Ecto neural progenitor cell (in vitro differentiated cells): ENCODE results near the gene PAXX.
"Not testable (repeated sequence)": the region's sequence is repeated elsewhere in the genome, so short reads cannot be mapped to it uniquely, and the experiment has no call there.

Experiments used
- DNase-seq: peaks from one replicate; pipeline ENCODE4 v3.0.0-alpha.2; 2018; ENCODE audit warnings: low spot score

PAXX gene

DNA sequence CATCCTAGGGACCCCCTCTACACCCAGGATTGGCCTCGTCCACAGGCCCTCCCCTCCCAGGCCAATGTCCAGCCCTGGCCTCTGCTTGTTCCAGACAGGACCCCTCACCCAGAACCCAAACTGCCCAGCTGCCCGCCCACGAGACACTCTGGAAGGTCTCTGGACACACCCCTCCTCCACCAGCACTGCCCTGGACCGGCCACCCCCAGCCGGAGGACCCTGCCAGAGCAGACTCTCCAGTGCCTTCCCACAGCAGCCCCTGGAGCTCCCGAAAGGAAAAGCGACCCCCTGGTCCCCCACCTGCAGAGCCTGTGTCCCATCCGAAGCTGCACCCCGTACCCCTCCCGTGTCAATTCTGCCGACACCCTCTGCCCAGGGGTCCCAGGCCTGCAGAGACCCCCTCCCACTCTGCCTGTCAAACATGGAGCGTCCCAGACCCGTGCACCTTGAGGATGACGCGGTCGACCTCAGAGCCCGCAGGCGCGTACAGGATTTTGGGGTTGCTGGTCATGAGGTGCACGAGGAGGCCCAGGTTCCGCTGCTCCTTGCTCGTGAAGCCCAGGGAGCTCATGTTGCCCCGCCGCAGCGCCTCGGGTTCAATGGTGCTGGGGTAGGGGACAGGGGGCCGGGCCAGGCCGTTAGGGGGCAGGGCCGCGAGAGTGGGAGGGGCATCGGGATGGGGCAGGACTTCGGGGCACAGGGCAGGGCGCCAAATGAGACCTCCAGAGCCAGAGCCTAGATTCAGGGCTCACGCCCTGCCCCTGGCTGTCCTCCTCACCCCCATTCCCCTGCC, 27.9 kb downstream of the PAXX start:
- no peak for DNase-seq

DNA sequence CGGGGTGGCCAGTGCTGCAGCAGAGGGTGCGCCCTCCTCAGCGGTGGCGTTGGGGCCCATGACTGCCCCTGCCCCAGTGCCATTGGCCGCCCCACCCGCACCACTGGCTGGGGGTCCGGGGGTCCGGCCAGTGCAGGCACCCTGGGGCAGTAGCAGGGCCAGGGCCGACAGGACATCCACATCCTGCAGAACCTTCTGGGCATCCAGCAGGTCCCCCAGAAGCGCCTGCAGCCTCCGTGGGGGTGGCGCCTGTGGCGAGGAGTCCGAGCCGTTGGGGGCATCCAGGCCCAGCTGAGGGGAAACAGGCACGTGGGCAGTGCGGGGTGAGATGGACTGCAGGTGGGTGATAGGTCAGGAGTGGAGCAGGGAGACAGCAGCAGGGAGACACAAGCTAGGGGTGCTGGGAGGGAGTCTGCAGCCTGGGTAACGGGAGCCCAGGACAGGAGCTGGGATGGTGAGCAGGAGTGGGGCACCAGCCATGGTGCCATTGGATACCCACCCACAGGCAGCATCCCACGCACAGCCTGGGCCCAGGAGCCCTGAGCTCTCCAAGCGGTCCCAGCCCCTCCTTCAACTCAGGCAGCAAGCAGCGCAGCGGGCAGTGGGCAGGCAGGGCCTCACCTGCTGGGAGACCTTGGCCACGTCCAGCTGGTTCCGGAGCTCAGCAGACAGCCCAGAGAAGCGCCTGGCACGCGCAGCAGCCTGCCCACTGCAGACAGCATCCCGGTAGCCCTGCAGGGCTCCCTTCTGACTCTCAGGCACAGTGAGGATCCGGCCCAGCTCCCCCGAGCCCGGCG, 28.7 kb downstream of the PAXX start:
- DNase-seq, result no peak

DNA sequence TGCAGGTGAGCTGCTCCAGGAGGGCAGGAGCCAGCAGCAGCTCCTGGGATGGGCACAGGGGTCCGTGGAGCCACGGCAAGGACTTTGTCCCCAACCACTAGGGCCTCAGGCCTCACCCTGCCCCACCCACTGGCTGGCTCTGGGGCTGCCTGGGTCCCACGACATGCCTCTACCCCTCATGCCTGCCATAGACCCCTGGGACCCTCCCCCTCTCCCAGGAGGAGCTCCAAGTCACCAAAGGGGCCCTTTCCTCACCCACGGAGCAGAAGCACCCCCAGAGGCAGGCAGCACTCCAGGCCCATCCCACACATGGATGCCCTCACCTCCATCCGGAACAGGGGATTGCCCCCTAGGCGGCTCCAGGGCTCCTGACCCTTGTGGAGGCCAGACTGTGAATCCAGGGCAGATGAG, 29.4 kb downstream of the PAXX start:
- no peak for DNase-seq

DNA sequence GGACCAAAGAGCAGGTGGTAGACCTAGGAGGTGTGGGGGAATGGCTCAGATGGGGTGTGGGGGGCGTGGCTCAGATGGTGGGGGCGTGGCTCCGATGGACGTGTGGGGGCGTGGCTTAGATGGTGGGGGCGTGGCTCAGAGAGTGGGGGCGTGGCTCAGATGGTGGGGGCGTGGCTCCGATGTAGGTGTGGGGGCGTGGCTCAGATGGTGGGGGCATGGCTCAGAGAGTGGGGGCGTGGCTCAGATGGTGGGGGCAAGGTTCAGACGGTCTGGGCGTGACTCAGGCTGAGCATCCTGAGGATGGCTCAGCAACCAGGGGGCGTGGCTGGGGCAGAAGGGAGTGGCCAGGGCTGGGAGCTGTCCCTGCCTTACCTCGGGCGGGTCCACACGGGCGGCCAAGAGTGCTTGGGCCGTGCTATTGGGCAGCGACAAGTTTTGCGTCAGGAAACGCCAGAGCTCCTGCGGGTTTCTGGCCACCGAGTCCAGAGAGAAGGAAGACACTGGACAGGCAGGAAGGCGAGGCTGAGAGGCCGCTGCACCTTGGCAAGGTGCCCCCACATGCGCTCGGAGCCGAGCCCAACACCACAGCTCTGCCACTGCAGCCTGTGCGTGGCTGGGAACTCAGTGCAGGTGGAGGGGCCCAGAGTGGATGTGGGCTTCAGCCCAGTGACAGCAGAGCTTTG, 29.9 kb downstream of the PAXX start:
- peak; percentile 78 for DNase-seq

DNA sequence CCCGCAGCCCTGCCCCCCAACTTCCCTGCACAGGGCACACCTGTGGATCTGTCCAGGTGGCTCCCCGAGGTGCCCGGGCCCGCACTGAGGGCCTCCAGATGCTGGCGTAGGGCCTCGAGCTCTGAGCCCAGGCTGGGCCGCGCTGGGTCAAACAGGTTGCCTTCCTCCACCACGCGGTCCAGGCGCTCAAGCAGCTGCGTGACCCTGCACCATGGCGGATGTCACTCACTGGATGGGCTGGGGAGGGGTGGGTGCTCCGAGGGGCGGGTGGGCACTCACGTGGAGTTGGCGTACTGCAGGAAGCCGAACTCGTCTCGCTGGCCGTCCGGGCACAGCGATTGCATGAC, 30.4 kb downstream of the PAXX start:
- no peak for DNase-seq

DNA sequence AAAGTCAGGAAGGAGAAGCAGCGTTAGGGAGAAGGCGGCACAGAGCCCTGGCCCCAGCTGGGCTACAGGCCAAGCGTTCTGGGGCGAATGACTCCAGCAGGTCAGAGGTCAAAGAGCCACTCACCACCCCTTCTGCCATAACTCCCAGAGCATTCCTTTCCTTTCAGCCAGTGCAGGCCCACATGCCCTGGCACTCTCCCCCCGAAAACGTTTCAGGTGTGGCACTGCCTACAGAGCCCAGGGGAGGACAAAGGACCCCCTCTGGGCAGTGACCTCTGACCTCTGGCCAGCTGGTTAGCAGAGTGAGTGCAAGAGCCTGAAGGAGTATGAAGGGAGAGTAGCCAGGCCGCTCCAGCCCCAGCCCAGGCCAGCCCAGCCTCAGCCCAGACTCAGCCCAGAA, 30.9 kb downstream of the PAXX start:
- no peak for DNase-seq

DNA sequence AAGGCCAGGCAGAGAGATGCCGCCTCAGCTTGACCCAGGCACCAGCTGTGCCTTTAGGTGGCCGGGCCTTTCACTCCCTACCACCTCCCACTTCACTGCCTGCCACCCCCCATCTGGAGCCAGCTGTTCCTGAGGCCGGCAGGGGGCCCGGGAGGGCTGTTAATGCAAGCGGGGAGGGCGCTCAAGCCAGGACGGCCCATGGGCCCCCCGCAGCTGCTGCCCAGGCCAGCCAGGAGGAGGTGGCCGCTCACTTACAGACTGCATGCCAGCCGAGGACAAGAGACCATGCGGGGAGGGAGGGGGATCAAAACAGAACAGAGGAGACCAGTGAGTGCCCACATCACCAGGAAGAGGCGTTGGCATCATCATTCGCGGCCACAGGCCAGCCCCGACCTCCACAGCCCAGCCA, 31.4 kb downstream of the PAXX start:
- DNase-seq, result no peak

DNA sequence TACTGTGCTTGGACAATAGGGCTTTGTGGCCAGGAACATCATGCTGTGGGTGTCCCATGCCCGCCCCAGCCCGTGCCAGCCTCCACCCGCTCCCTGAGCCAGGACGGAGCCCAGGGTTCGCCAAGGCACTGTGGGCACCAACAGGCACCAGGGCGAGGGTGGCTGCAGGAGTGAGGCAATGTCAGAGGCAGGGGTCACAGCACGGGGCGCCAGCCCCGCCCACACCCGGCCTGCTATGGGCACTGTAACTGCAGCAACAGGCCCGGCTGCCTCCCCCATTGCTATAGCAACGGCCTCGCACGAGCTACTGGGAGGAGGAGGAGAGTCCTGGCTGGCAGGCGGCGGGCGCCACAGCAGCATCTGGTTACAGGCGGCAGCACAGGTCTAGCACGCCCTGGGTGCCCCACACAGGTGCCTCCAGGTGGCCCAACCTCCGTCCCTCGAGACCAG, 33.3 kb downstream of the PAXX start:
- DNase-seq, result no peak

DNA sequence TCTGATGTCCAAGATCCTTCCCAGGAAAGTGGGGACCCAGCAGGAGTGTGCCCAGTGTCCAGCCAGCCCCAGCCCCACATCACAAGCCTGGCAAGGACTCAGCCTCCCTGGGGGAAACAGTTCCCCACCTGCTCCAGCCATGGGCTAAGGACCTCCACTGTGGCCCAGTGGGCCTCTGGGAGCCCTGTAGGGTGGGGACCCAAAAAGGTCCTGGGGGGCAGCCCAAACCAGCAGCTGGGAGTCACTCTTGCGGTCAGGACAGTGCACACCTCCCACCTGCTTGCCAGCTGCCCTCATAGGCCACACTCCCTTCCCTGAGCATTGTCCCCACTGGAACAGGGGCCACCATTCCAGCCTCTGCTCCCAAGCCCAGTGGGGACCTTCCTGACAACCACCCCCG, 34.2 kb downstream of the PAXX start:
- no peak for DNase-seq

DNA sequence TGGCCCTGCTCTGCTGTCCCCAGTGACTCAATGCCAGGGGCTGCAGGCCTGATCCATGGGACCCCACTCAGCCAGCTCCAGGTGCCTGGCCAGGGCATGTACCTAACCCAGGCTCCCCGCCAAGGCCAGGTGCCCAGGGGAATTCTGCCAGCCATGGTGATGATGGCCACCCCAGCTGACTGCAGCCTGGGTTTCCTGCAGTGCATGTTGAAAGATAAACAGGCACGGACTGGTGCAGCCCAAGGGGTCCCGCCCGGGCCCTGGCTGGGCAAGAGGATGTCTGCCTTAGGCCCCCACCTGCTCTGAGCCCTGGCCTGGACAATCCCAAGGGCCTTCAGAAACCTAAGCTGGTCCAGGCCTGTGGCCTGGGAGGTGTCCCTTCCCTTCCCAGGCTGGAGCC, 34.6 kb downstream of the PAXX start:
- no peak for DNase-seq

DNA sequence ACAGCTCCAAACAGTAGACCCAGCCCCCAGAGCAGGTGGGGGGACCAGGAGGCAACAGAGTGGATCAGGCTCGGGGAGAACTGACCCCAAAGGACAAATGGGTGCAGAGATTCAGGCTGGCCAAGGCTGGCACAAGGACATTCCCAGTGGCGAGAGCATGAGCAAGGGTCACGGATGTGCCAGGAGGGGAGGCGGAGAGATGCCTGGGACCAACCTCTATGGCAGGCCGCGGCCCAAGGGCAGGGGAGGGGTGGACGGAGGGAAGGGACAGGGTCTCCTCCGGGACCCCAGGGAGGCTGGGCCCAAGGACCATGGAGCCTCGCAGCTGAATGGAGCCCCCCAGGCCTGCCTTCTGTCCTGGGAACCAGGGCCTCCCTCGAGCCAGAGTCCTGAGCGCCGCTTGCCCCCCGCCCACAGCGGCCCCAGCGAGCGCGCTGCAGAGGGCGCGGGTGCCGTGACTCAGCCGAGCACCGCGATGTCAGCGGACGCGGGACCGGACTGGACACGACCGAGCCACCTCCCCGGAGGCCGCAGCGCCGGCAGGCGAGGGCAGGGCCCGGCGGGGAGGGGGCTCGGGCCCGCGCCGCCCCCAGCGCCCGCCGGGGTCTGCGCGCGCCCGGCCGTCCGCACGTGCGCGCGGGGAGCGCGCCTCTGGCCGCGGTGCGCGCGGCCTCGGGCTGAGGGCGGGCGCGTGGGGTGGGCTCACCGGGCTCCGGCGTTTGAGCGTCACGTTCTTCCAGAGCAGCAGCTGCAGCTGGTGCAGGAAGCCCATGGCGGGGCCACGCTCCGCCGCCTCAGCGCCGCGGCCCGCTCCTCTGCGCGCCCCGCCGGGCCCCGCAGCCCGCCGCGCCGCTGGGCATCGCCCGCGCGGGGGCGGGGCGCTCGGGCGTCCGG, 35.4 kb downstream of the PAXX start, which contains the start of gene ABCA2:
ABCA2 (minus strand) TSS at position 869 of the 894 bp plus-strand sequence; CDS start at position 772, 97 bp downstream.
- DNase-seq, result peak; percentile 71

DNA sequence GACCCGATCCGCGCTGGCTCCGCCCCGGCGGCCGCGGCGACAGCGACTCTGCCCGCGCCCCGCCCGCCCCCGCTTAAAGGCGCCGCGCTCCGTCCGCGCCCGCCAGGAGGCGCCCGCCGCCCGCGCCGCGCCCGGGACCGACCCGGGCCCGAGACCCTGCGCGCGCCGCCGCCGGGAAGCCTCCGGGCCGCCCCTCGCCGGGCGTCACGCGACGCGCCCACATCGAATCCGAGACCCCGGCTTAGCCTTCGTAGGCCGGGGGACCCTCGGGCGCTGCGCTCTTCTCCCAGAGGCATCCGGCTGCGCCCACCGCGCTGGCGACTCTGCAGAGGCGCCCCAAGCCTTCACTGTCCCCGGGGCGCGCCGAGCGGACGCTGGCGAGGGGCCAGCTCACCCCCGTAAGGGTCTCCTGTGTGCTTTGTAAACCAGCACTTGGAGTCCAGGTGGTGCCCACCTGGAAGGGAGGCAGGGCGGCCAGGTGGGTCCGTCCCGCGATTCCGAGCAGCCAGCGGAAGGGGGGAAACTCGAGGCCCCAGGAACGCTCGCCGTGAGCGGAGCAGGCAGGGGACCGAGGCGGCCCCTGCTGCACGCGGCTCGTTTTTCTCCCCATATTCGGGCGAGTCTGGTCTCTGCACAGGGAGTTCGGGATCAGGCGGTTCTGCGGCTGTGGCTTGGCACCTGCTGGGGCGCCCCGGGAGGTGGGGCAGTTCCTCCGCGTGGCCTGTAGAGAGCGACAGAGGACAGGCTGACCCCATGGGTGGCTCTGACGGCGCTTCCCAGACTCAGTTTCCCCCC, 36.2 kb downstream of the PAXX start:
- peak; percentile 82 for DNase-seq

DNA sequence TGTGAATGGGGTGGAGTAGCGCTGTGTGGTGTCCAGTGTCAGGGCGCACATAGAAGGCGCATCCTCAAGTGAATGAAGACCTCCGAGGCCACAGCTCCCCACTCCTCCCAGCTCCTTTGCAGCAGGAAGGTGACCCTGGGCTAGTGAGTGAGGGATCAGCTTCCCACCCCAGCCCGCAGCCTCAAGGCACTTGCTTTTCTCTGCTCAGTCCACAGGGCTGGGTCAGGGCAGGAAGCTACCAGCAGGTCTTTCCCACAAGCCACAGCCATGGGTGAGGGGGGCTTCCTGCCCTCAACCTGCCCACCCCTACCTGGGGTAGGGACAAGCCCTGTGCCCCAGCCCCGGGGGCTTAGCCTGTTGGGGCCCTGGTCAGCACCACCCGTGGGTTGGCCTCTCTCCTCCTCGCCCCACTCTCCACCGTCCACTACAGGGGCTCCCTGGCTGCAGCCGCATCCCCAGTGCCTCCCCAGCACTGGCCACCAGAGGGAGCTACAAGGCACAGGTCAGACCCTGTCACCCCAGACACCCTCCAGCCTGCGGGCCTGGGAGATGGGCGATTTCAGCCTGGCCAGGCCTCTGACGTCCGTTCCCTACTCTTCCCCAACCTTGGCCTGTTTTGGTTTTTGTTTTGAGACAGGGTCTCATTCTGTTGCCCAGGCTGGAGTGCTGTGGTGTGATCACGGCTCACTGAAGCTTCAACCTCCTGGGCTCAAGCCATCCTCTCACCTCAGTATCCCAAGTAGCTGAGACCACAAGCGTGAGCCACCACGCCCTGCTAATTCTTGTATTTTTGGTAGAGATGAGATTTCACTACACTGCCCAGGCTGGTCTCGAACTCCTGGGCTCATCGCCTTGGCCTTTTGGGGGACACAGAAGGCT, 37.1 kb downstream of the PAXX start:
- peak; percentile 92 for DNase-seq

DNA sequence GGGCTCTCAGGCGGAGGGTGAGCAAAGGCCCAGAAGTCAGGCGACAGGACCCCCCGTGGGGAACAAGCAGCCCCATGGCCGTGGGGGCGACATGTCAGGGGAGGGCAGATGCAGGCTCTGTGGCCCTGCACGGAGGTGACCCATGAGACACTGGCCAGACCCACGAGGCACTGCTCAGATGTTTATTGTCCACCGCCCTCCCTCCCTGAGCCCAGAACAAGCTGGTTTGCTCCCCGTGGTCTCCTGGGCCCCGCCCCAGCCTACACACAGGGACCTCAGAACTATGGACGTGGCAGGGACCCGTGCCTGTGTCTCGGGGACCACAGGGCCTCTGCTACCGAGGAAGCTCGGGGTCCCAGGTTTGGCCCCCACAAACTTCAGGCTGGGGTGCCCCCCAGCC, 37.8 kb downstream of the PAXX start:
- no peak for DNase-seq

DNA sequence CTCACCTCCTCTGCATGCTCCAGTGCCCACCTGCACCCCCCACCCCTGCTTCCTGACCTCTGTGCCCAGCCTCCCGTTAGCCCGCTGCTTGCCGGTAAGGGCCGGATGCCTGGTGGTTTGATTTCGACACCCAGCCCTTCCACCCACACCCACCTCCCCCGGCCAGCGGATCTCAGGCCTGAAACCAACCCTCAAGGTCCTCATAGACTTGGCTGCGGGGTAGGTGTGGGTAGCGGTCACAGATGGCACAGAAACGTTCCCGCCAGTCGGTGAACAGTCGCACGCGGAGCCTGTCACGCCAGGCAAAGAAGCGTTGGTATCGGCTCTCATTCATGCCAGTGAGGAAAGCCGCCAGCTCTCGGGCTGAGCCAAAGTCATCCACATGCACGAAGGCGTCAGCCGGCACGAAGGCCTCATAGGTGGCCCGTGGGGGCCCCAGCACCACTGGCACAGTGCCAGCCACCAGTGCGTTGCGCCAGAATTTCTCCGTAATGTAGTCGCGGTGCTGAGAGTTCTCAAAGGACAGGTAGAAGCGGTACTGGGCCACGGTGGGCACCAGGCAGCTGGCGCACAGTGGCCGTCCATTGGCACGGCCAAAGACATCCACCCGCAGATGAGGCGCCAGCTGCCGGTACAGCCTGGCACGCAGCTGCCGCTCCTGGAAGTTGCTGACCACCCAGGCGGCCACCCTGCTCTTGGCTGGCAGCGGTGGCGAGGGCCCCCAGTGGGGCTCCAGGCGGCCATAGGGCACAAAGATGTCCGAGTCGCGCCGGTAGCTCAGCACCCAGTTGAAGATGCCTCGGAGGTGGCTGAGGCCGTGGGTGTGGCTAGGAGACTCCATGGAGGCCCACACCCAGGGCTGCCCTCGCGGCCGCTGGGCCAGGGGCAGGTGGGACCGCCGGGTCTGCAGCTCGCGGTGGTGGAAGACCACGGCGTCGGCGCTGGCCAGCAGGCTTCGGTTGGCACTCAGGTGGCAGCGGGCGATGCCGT, 38.6 kb downstream of the PAXX start:
- DNase-seq, result no peak

DNA sequence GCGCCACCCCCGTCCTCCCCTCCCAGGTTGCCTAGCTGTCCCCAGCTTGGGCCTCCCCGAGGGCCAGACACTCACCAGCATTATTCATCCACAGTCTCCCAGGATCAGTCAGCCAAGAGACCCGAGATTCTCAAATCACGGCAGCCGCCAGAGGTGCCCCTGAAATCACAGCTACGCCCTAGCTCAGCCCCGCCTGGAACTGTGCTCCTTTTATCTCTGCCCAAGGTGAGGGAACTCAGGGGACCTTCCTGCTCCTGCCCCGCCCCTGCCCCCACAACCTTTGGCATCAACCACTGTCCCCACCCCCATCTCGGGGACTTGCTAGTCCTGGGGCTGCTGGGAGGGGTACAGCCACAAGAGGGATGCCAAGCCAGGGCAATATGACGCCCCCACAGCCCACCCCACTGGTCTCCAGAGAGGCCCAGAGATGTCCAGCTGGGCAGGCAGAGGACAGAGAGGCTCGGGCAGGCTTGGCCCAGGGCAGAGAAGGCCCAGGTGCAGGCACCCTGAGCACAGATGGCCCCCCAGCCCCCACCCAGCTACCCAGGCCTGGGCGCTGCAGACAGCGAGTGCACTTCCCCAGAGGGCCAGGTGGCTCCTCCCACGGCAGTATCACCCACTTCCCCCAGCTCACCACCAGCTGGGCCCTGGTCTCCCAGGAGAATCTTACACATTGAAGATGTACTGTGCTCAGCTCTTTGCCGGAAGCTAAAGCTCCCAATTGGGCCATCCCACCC, 39.9 kb downstream of the PAXX start, which contains the start of gene FUT7:
FUT7 (minus strand) TSS at position 185 of the 737 bp plus-strand sequence; CDS start at position 88, 97 bp downstream.
- DNase-seq, result no peak

DNA sequence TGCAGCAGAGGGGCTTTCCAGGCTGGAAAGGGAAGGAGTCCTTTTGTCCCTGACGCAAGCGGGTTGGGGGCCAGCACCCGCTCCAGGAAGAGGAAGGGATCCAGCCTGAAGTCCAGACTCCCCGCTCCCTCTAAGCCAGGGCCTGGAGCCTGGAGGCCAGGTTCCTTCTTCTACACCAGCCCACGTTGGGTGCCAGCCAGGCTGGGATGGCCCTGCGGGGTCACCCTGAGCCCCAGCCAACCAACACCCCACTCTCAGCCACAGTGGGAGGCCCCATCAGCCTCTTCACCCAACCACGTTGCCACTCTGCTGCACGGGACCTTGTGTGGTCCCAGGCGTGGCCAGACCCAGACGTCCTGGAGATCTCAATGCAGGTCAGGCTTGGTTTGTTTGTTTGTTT, 40.6 kb downstream of the PAXX start:
- no peak for DNase-seq

DNA sequence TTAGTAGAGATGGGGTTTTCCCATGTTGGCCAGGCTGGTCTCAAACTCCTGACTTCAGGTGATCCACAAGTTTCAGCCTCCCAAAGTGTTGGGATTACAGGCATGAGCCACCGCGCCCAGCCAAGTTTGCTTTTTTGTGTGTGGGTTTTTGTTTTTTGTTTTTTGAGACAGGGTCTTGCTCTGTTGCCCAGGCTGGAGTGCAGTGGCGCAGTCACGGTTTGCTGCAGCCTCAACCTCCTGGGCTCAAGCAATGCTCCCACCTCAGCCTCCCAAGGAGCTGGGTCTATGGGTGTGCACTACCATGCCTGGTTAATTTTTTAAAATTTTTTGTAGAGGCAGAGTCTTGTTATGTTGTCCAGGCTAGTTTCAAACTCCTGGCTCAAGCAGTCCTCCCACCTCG, 41.3 kb downstream of the PAXX start:
- not testable (repeated sequence) for DNase-seq
